ENCODE results near the gene MAPK1IP1L. TPM values are rescaled to one million over a fixed set of nuclear protein-coding genes. Genes with fewer than 3 reads are reported as not detected.

The MAPK1IP1L gene
- total RNA-seq, 1 donor from 2014 or later = 85.0 TPM

- no peak for DNase-seq (ENCODE audit: low spot score)
- Mint-ChIP-seq H3K9me3 (ENCODE audit: low read depth) (no peaks in the 10 kb centered on the region), H3K27me3 (ENCODE audit: low read depth) (no peaks in the 10 kb centered on the region), H3K36me3 (ENCODE audit: low read depth) (no peaks in the 10 kb centered on the region), H3K4me1 (ENCODE audit: low read depth) (peaks cover 18% of the 10 kb centered on the region), H3K4me3 (ENCODE audit: unreplicated experiment) (no peak overlapping the region), H3K27ac (ENCODE audit: unreplicated experiment) (no peak overlapping the region)
- no peak for TF ChIP-seq CTCF (IDR thresholded peaks at IDR 0.05)
These were observed 63.3 kb downstream of the MAPK1IP1L start for GRCh38 chr14:55114720-55115119.

- no peaks in the 10 kb centered on the region for H3K9me3 Mint-ChIP-seq (ENCODE audit: low read depth)
- DNase-seq (ENCODE audit: low spot score) = no peak
- H3K4me3 Mint-ChIP-seq (ENCODE audit: unreplicated experiment) = no peak overlapping the region
- H3K27ac Mint-ChIP-seq (ENCODE audit: unreplicated experiment) = no peak overlapping the region
- H3K27me3 Mint-ChIP-seq (ENCODE audit: low read depth) = no peaks in the 10 kb centered on the region
- H3K4me1 Mint-ChIP-seq (ENCODE audit: low read depth) = peaks cover 18% of the 10 kb centered on the region
- no peaks in the 10 kb centered on the region for H3K36me3 Mint-ChIP-seq (ENCODE audit: low read depth)
- TF ChIP-seq CTCF (IDR thresholded peaks at IDR 0.05) = no peak
These were observed 64.0 kb downstream of the MAPK1IP1L start for GRCh38 chr14:55115460-55115859.

GRCh38 chr14:55115861-55116245 is 64.4 kb downstream of the MAPK1IP1L start:
- Mint-ChIP-seq H3K9me3 (ENCODE audit: low read depth) (no peaks in the 10 kb centered on the region), H3K4me3 (ENCODE audit: unreplicated experiment) (no peak overlapping the region)

GRCh38 chr14:55116246-55117030 is 65.0 kb downstream of the MAPK1IP1L start:
- Mint-ChIP-seq H3K27ac (ENCODE audit: unreplicated experiment) (no peak overlapping the region), H3K9me3 (ENCODE audit: low read depth) (no peaks in the 10 kb centered on the region)

More at GRCh38 chr14:55115861-55116245, 64.4 kb downstream of the MAPK1IP1L start:
- Mint-ChIP-seq H3K4me1 (ENCODE audit: low read depth) (peaks cover 18% of the 10 kb centered on the region), H3K27ac (ENCODE audit: unreplicated experiment) (no peak overlapping the region), H3K36me3 (ENCODE audit: low read depth) (no peaks in the 10 kb centered on the region), H3K27me3 (ENCODE audit: low read depth) (no peaks in the 10 kb centered on the region)
- TF ChIP-seq CTCF (IDR thresholded peaks at IDR 0.05) = no peak
- DNase-seq (ENCODE audit: low spot score) = no peak

More at GRCh38 chr14:55116246-55117030, 65.0 kb downstream of the MAPK1IP1L start:
- no peaks in the 10 kb centered on the region for H3K36me3 Mint-ChIP-seq (ENCODE audit: low read depth)
- TF ChIP-seq CTCF (IDR thresholded peaks at IDR 0.05) = no peak
- no peak overlapping the region for H3K4me3 Mint-ChIP-seq (ENCODE audit: unreplicated experiment)
- no peaks in the 10 kb centered on the region for H3K27me3 Mint-ChIP-seq (ENCODE audit: low read depth)
- no peak for DNase-seq (ENCODE audit: low spot score)
- peaks cover 18% of the 10 kb centered on the region for H3K4me1 Mint-ChIP-seq (ENCODE audit: low read depth)

Data from chondrocyte (in vitro differentiated cells).